Neuronal stem cell (in vitro differentiated cells): Measurements from ENCODE around the gene CBLL1.

Experiments used
- DNase-seq: peaks from one replicate; pipeline ENCODE4 v3.0.0-alpha.2; 2013; ENCODE audit warnings: low spot score
- H2AFZ ChIP-seq: one replicate; pipeline ENCODE4 v1.6.1; 2013; ENCODE audit warnings: mild to moderate bottlenecking, low read length, inconsistent platforms
- H2AK5ac ChIP-seq: 2 replicates; pipeline ENCODE4 v1.6.1; 2013; ENCODE audit warnings: low read depth, mild to moderate bottlenecking, inconsistent platforms, low read length, moderate library complexity, mixed read lengths
- H2BK120ac ChIP-seq: 2 replicates; pipeline ENCODE4 v1.6.1; 2013; ENCODE audit warnings: low read depth, mild to moderate bottlenecking, inconsistent platforms, low read length, moderate library complexity, mixed read lengths
- H2BK12ac ChIP-seq: one replicate; pipeline ENCODE4 v1.6.1; 2013; ENCODE audit warnings: low read length, inconsistent platforms
- H2BK15ac ChIP-seq: 2 replicates; pipeline ENCODE4 v1.6.1; 2013; ENCODE audit warnings: mild to moderate bottlenecking, low read length, inconsistent platforms, mixed read lengths
- H2BK5ac ChIP-seq: one replicate; pipeline ENCODE4 v1.6.1; 2013; ENCODE audit warnings: inconsistent platforms, mild to moderate bottlenecking, low read length, moderate library complexity
- H3K14ac ChIP-seq: one replicate; pipeline ENCODE4 v1.6.1; 2013; ENCODE audit warnings: low read length, inconsistent platforms
- H3K18ac ChIP-seq: 2 replicates; pipeline ENCODE4 v1.6.1; 2013; ENCODE audit warnings: low read length, inconsistent platforms
- H3K23ac ChIP-seq: 2 replicates; pipeline ENCODE4 v1.6.1; 2013; ENCODE audit warnings: low read depth, mild to moderate bottlenecking, mixed read lengths, low read length, inconsistent platforms; ENCODE audit not compliant: poor library complexity
- H3K27ac ChIP-seq: replicated peaks from 3 replicates; pipeline ENCODE4 v1.5.1; 2013; ENCODE audit warnings: low read length, inconsistent platforms
- H3K27me3 ChIP-seq, 3 experiments: 2 replicates each; pipeline ENCODE4 v1.6.1; 2013; ENCODE audit warnings: low read length in 3 of 3, mild to moderate bottlenecking in 2 of 3, inconsistent platforms in 1 of 3, low read depth in 1 of 3, mixed read lengths in 1 of 3, moderate library complexity in 1 of 3; ENCODE audit not compliant: control insufficient read depth in 3 of 3, insufficient read depth in 3 of 3
- H3K36me3 ChIP-seq, 2 donors: replicated peaks in 1 of 2; 2 replicates each; pipeline ENCODE4 v1.6.1; 2013; ENCODE audit warnings: low read length in 2 of 2; ENCODE audit not compliant: control insufficient read depth in 2 of 2, insufficient read depth in 2 of 2
- H3K4ac ChIP-seq: 2 replicates; pipeline ENCODE4 v1.6.1; 2013; ENCODE audit warnings: inconsistent platforms, mild to moderate bottlenecking, low read length, moderate library complexity
- H3K4me1 ChIP-seq, 2 donors: 1 replicate in 1 of 2; 2 replicates in 1 of 2; pipeline ENCODE4 v1.6.1; 2013; ENCODE audit warnings: low read length in 2 of 2, low read depth in 1 of 2; ENCODE audit not compliant: control insufficient read depth in 2 of 2, insufficient read depth in 1 of 2
- H3K4me2 ChIP-seq: one replicate; pipeline ENCODE4 v1.6.1; 2013; ENCODE audit warnings: mild to moderate bottlenecking, low read length, inconsistent platforms; ENCODE audit not compliant: insufficient read depth, poor library complexity, severe bottlenecking
- H3K4me3 ChIP-seq, 2 donors: 2 replicates each; pipeline ENCODE4 v1.5.1; 2013; ENCODE audit warnings: low read length in 2 of 2, mild to moderate bottlenecking in 2 of 2, inconsistent platforms in 1 of 2, moderate library complexity in 1 of 2
- H3K79me1 ChIP-seq: one replicate; pipeline ENCODE4 v1.6.1; 2013; ENCODE audit warnings: low read depth, mild to moderate bottlenecking, inconsistent platforms, low read length, moderate library complexity
- H3K9ac ChIP-seq: one replicate; pipeline ENCODE4 v1.6.1; 2013; ENCODE audit warnings: mild to moderate bottlenecking, low read depth, low read length, inconsistent platforms; ENCODE audit not compliant: poor library complexity
- H3K9me3 ChIP-seq, 2 donors: replicated peaks in 1 of 2; 2 replicates each; pipeline versions ENCODE3 to v1.6.1; 2013; ENCODE audit warnings: low read length in 2 of 2, mild to moderate bottlenecking in 2 of 2, inconsistent platforms in 1 of 2, low read depth in 1 of 2, mixed read lengths in 1 of 2, moderate library complexity in 1 of 2; ENCODE audit not compliant: control insufficient read depth in 2 of 2, insufficient read depth in 1 of 2
- H4K8ac ChIP-seq: one replicate; pipeline ENCODE4 v1.6.1; 2013; ENCODE audit warnings: low read depth, mild to moderate bottlenecking, inconsistent platforms, low read length, moderate library complexity
- H4K91ac ChIP-seq: one replicate; pipeline ENCODE4 v1.6.1; 2013; ENCODE audit warnings: low read length, low read depth, mild to moderate bottlenecking, inconsistent platforms; ENCODE audit not compliant: poor library complexity
- WGBS, 2 donors: extraction: QIAGEN DNeasy Blood & Tissue Kit; methylation state at CpG; one replicate each; pipeline ENCODE4 v1.1.7; 2013; ENCODE audit warnings: missing lambda C conversion rate in 2 of 2, mixed read lengths in 1 of 2; ENCODE audit not compliant: insufficient read length in 2 of 2, insufficient replicate concordance in 1 of 2; ENCODE audit errors: extremely low coverage in 2 of 2; 5-methylcytosine and 5-hydroxymethylcytosine counted together

Gene CBLL1

GRCh38 chr7:107742678-107743566 lies 1.0 kb upstream of the CBLL1 start:
- Histone ChIP-seq H3K18ac (peak overlapping the region; percentile 83), H3K27ac (peak overlapping the region; percentile 73), H4K8ac (no peak overlapping the region), H3K23ac (no peak overlapping the region), H2BK12ac (no peak overlapping the region), H3K4ac (no peak overlapping the region), H2BK15ac (no peak overlapping the region), H3K79me1 (no peaks in the 10 kb centered on the region), H3K4me3 (peak overlapping the region; percentile 85 to 91), H3K4me2 (peak overlapping the region; percentile 60), H3K9me3 (no peaks in the 10 kb centered on the region), H2AFZ (peak overlapping the region; percentile 96), H3K9ac (peak overlapping the region; percentile 85), H2BK120ac (no peak overlapping the region), H4K91ac (no peak overlapping the region), H3K14ac (no peak overlapping the region), H3K36me3 (peaks cover 0 to 8% of the 10 kb centered on the region in 2 donors), H2BK5ac (peak overlapping the region; percentile 76), H2AK5ac (no peak overlapping the region), H3K4me1 (peaks cover 7 to 10% of the 10 kb centered on the region in 2 donors), H3K27me3 (peaks cover 0 to 12% (median 0%) of the 10 kb centered on the region in 3 experiments)
- WGBS, 2 donors = no CpG with 5 or more reads among the region's 29 CpGs
- DNase-seq = peak; percentile 8

- no CpG with 5 or more reads among the region's 22 CpGs for WGBS, 2 donors
- H3K9ac ChIP-seq = peak overlapping the region; percentile 98
- no peak overlapping the region for H4K8ac ChIP-seq
- H3K27me3 ChIP-seq = peaks cover 0 to 12% (median 0%) of the 10 kb centered on the region in 3 experiments
- peaks cover 2 to 17% of the 10 kb centered on the region in 2 donors for H3K36me3 ChIP-seq
- peaks cover 7 to 10% of the 10 kb centered on the region in 2 donors for H3K4me1 ChIP-seq
- no peaks in the 10 kb centered on the region for H3K79me1 ChIP-seq
- H2AK5ac ChIP-seq = no peak overlapping the region
- peak overlapping the region; percentile 33 for H3K14ac ChIP-seq
- peak overlapping the region; percentile 38 for H3K18ac ChIP-seq
- no peak overlapping the region for H2BK120ac ChIP-seq
- peak overlapping the region; percentile 64 for H3K27ac ChIP-seq
- peak overlapping the region; percentile 52 for H3K4me2 ChIP-seq
- H2BK5ac ChIP-seq = no peak overlapping the region
- H2BK12ac ChIP-seq = no peak overlapping the region
- H2AFZ ChIP-seq = peak overlapping the region; percentile 96
- H3K4ac ChIP-seq = no peak overlapping the region
- DNase-seq = no peak
- H3K9me3 ChIP-seq = no peaks in the 10 kb centered on the region
- H3K23ac ChIP-seq = no peak overlapping the region
- H2BK15ac ChIP-seq = no peak overlapping the region
- H4K91ac ChIP-seq = no peak overlapping the region
- peak overlapping the region; percentile 90 to 91 for H3K4me3 ChIP-seq
Observed at GRCh38 chr7:107744345-107744750, 406 bp downstream of the CBLL1 start.

GRCh38 chr7:107746006-107746405 lies 2.1 kb downstream of the CBLL1 start:
- H3K4me3 ChIP-seq = no peak overlapping the region
- H3K9ac ChIP-seq = no peak overlapping the region
- no peak overlapping the region for H3K23ac ChIP-seq
- H2BK12ac ChIP-seq = no peak overlapping the region
- no peak overlapping the region for H2AK5ac ChIP-seq
- no peak overlapping the region for H4K8ac ChIP-seq
- H3K18ac ChIP-seq = no peak overlapping the region
- H4K91ac ChIP-seq = no peak overlapping the region
- H3K4me2 ChIP-seq = no peak overlapping the region
- no peak overlapping the region for H2BK5ac ChIP-seq
- no peak overlapping the region for H2AFZ ChIP-seq
- no peak for DNase-seq
- peaks cover 5 to 32% of the 10 kb centered on the region in 2 donors for H3K36me3 ChIP-seq
- WGBS, 2 donors = no CpG with 5 or more reads among the region's 3 CpGs
- H3K79me1 ChIP-seq = no peaks in the 10 kb centered on the region
- no peaks in the 10 kb centered on the region for H3K9me3 ChIP-seq
- no peak overlapping the region for H2BK15ac ChIP-seq
- H2BK120ac ChIP-seq = no peak overlapping the region
- no peak overlapping the region for H3K14ac ChIP-seq
- H3K27ac ChIP-seq = no peak overlapping the region
- no peaks in the 10 kb centered on the region for H3K27me3 ChIP-seq
- no peak overlapping the region for H3K4ac ChIP-seq
- H3K4me1 ChIP-seq = peaks cover 5 to 10% of the 10 kb centered on the region in 2 donors

- WGBS, 2 donors = no CpG with 5 or more reads among the region's 7 CpGs
- Histone ChIP-seq H3K4ac (no peak overlapping the region), H3K27ac (no peak overlapping the region), H3K79me1 (no peaks in the 10 kb centered on the region), H3K9ac (no peak overlapping the region), H3K18ac (no peak overlapping the region), H3K23ac (no peak overlapping the region), H3K4me1 (no peaks in the 10 kb centered on the region), H3K36me3 (peaks cover 13 to 81% of the 10 kb centered on the region in 2 donors), H3K27me3 (no peaks in the 10 kb centered on the region), H2BK15ac (no peak overlapping the region), H3K9me3 (no peaks in the 10 kb centered on the region), H4K8ac (no peak overlapping the region), H2BK5ac (no peak overlapping the region), H4K91ac (no peak overlapping the region), H2AK5ac (no peak overlapping the region), H2BK12ac (no peak overlapping the region), H2AFZ (no peak overlapping the region), H3K4me3 (no peak overlapping the region), H3K14ac (no peak overlapping the region), H3K4me2 (no peak overlapping the region), H2BK120ac (no peak overlapping the region)
- no peak for DNase-seq
Observed at GRCh38 chr7:107751113-107751512, 7.2 kb downstream of the CBLL1 start.
